Measurements from ENCODE around the gene SLIT2. TPM values are rescaled to one million over a fixed set of nuclear protein-coding genes. Genes with fewer than 3 reads are reported as not detected.

The SLIT2 gene
- total RNA-seq, 1 donor from 2014 or later: 45.6 TPM

GRCh38 chr4:20271950-20272349 is 20.2 kb downstream of the SLIT2 start:
- H3K4me3 Mint-ChIP-seq (ENCODE audit: unreplicated experiment): no peak overlapping the region
- H3K27me3 Mint-ChIP-seq (ENCODE audit: unreplicated experiment): no peaks in the 10 kb centered on the region
- no peak for DNase-seq (ENCODE audit: extremely low spot score, unreplicated experiment)
- peaks cover 11% of the 10 kb centered on the region for H3K36me3 Mint-ChIP-seq (ENCODE audit: unreplicated experiment)
- H3K27ac Mint-ChIP-seq (ENCODE audit: unreplicated experiment): no peak overlapping the region
- peaks cover 37% of the 10 kb centered on the region for H3K4me1 Mint-ChIP-seq (ENCODE audit: unreplicated experiment)
- TF ChIP-seq CTCF (IDR thresholded peaks at IDR 0.05): no peak
- H3K9me3 Mint-ChIP-seq (ENCODE audit: unreplicated experiment): no peaks in the 10 kb centered on the region

- no peak for DNase-seq (ENCODE audit: extremely low spot score, unreplicated experiment)
- peaks cover 11% of the 10 kb centered on the region for H3K36me3 Mint-ChIP-seq (ENCODE audit: unreplicated experiment)
- no peak overlapping the region for H3K4me3 Mint-ChIP-seq (ENCODE audit: unreplicated experiment)
- H3K27me3 Mint-ChIP-seq (ENCODE audit: unreplicated experiment): no peaks in the 10 kb centered on the region
- no peak for TF ChIP-seq CTCF (IDR thresholded peaks at IDR 0.05)
- H3K9me3 Mint-ChIP-seq (ENCODE audit: unreplicated experiment): no peaks in the 10 kb centered on the region
- peak overlapping the region; percentile 47 for H3K27ac Mint-ChIP-seq (ENCODE audit: unreplicated experiment)
- peaks cover 37% of the 10 kb centered on the region for H3K4me1 Mint-ChIP-seq (ENCODE audit: unreplicated experiment)
Measured at GRCh38 chr4:20272411-20272872, 20.7 kb downstream of the SLIT2 start.

GRCh38 chr4:20273793-20274192 is 22.1 kb downstream of the SLIT2 start:
- DNase-seq (ENCODE audit: extremely low spot score, unreplicated experiment): no peak
- Mint-ChIP-seq H3K27ac (ENCODE audit: unreplicated experiment) (no peak overlapping the region), H3K36me3 (ENCODE audit: unreplicated experiment) (peaks cover 10% of the 10 kb centered on the region), H3K27me3 (ENCODE audit: unreplicated experiment) (no peaks in the 10 kb centered on the region), H3K4me3 (ENCODE audit: unreplicated experiment) (no peak overlapping the region), H3K4me1 (ENCODE audit: unreplicated experiment) (peaks cover 25% of the 10 kb centered on the region), H3K9me3 (ENCODE audit: unreplicated experiment) (no peaks in the 10 kb centered on the region)
- no peak for TF ChIP-seq CTCF (IDR thresholded peaks at IDR 0.05)

- Mint-ChIP-seq H3K4me3 (ENCODE audit: unreplicated experiment) (no peak overlapping the region), H3K27ac (ENCODE audit: unreplicated experiment) (no peak overlapping the region), H3K36me3 (ENCODE audit: unreplicated experiment) (peaks cover 8% of the 10 kb centered on the region), H3K4me1 (ENCODE audit: unreplicated experiment) (peaks cover 30% of the 10 kb centered on the region), H3K9me3 (ENCODE audit: unreplicated experiment) (no peaks in the 10 kb centered on the region), H3K27me3 (ENCODE audit: unreplicated experiment) (no peaks in the 10 kb centered on the region)
- no peak for DNase-seq (ENCODE audit: extremely low spot score, unreplicated experiment)
- TF ChIP-seq CTCF (IDR thresholded peaks at IDR 0.05): no peak
Measured at GRCh38 chr4:20276848-20277247, 25.1 kb downstream of the SLIT2 start.

- Mint-ChIP-seq H3K4me1 (ENCODE audit: unreplicated experiment) (peaks cover 23% of the 10 kb centered on the region), H3K9me3 (ENCODE audit: unreplicated experiment) (no peaks in the 10 kb centered on the region), H3K4me3 (ENCODE audit: unreplicated experiment) (no peak overlapping the region), H3K27me3 (ENCODE audit: unreplicated experiment) (no peaks in the 10 kb centered on the region), H3K27ac (ENCODE audit: unreplicated experiment) (no peak overlapping the region), H3K36me3 (ENCODE audit: unreplicated experiment) (peaks cover 8% of the 10 kb centered on the region)
- no peak for TF ChIP-seq CTCF (IDR thresholded peaks at IDR 0.05)
- no peak for DNase-seq (ENCODE audit: extremely low spot score, unreplicated experiment)
Measured at GRCh38 chr4:20278195-20278594, 26.5 kb downstream of the SLIT2 start.
